Panc1 (cell line): ENCODE measurements around the gene ZNF335. TPM values are rescaled to one million over a fixed set of nuclear protein-coding genes. Genes with fewer than 3 reads are reported as not detected.

Experiments used
- total RNA-seq: library from RNA; stranded (reverse); gene quantifications from one replicate; pipeline ENCODE4 v1.2.1, GENCODE V29; 2021; ENCODE audit not compliant: unreplicated experiment

The ZNF335 gene
- total RNA-seq, 1 experiment from 2014 or later: 31.1 TPM

Other genes with a start within 250 kb of the ZNF335 start
- gene SPINT4, start 249.9 kb downstream of the ZNF335 start, total RNA-seq: not detected
- gene WFDC3, start 180.3 kb downstream of the ZNF335 start, total RNA-seq: 1.1 TPM
- gene DNTTIP1, start 180.2 kb downstream of the ZNF335 start, total RNA-seq: 48.8 TPM
- 173 TPM for gene UBE2C, start 159.6 kb downstream of the ZNF335 start, total RNA-seq
- gene TNNC2, start 144.9 kb downstream of the ZNF335 start, total RNA-seq: 0.26 TPM
- gene SNX21, start 138.4 kb downstream of the ZNF335 start, total RNA-seq: 25.7 TPM
- 21.1 TPM for gene ACOT8, start 114.8 kb downstream of the ZNF335 start, total RNA-seq
- 3.6 TPM for gene ZSWIM3, start 114.6 kb downstream of the ZNF335 start, total RNA-seq
- gene ZSWIM1, start 91.0 kb downstream of the ZNF335 start, total RNA-seq: 13.4 TPM
- gene SPATA25, start 84.6 kb downstream of the ZNF335 start, total RNA-seq: 1.8 TPM
- gene NEURL2, start 81.0 kb downstream of the ZNF335 start, total RNA-seq: 3.0 TPM
- gene CTSA, start 80.9 kb downstream of the ZNF335 start, total RNA-seq: 232 TPM
- 17.7 TPM for gene PLTP, start 60.0 kb downstream of the ZNF335 start, total RNA-seq
- gene PCIF1, start 37.5 kb downstream of the ZNF335 start, total RNA-seq: 24.6 TPM
- 0.26 TPM for gene MMP9, start 36.7 kb upstream of the ZNF335 start, total RNA-seq
- 11.8 TPM for gene SLC12A5, start 57.0 kb upstream of the ZNF335 start, total RNA-seq
- 30.6 TPM for gene NCOA5, start 117.8 kb upstream of the ZNF335 start, total RNA-seq
- 14.1 TPM for gene CD40, start 146.1 kb upstream of the ZNF335 start, total RNA-seq